ENCODE results near the gene TH.

Gene TH

DNA sequence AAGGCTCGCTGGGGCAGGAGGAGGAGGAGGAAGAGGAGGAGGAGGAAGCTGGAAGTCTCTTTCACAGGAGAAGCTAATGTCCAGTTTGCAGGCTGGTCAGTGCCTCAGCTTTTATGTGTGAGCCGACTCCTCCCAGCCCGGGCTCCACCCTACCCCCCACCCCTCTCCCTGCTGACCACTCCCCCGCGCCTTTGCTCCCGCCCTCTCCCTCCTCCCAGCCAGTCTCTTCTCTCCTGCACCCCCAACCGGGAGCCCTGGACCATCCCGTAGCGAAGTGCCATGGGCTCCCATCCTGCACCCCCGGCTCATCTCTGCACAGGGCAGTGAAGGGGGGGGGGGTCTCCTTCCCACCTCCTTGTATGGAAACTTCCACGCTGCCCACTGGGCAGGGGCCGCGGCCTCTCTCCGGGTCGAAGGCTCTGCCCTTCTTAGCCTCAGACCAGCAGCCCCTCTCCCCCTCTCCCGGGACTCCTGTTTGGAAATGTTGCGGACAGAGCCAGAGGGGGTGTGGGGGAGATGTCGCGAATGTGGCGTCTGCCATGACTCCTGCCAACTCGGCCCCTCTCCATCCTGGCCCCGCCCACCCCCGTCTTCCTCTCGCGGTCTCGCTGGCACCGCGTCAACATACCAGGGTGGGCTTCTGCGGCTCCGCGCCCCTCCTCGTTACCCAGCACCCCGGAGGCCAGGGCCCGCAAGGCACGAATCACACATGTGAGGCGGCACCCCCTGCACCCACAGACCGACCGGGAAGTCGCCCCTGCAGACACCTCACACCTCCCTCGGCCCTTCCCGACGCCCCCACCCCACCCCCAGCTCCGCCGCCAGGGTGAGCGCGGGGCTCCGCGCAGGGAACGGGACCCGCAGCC, 34.2 kb downstream of the TH start:
- H3K36me3 ChIP-seq (ENCODE audit: insufficient read depth, insufficient read length, low read length), result no peaks in the 10 kb centered on the region
- DNase-seq (ENCODE audit: low read depth, low spot score), result no peak
- H3K9ac ChIP-seq (ENCODE audit: insufficient read length, low read depth), result peak overlapping the region; percentile 63
- peaks cover 23% of the 10 kb centered on the region for H3K4me1 ChIP-seq (ENCODE audit: insufficient read depth, insufficient read length)
- no peak for TF ChIP-seq ZNF274 (IDR thresholded peaks at IDR 0.05; ENCODE audit: low read depth, low read length)
- peak; percentile 12 for TF ChIP-seq SUZ12 (IDR thresholded peaks at IDR 0.05; ENCODE audit: extremely low read depth, insufficient read depth, insufficient read length)
- TF ChIP-seq YY1 (IDR thresholded peaks at IDR 0.05; ENCODE audit: insufficient read depth, insufficient read length), result no peak
- peaks cover 69% of the 10 kb centered on the region for H3K27me3 ChIP-seq (ENCODE audit: insufficient read depth, insufficient read length)
- H3K4me3 ChIP-seq (ENCODE audit: insufficient read length, low read depth), result peak overlapping the region; percentile 39
- H3K9me3 ChIP-seq (ENCODE audit: insufficient read depth, low read length), result no peaks in the 10 kb centered on the region

- Histone ChIP-seq H3K4me1 (ENCODE audit: insufficient read depth, insufficient read length) (peaks cover 23% of the 10 kb centered on the region), H3K9ac (ENCODE audit: insufficient read length, low read depth) (peak overlapping the region; percentile 63), H3K27me3 (ENCODE audit: insufficient read depth, insufficient read length) (peaks cover 63% of the 10 kb centered on the region), H3K9me3 (ENCODE audit: insufficient read depth, low read length) (no peaks in the 10 kb centered on the region), H3K4me3 (ENCODE audit: insufficient read length, low read depth) (peak overlapping the region; percentile 27), H3K36me3 (ENCODE audit: insufficient read depth, insufficient read length, low read length) (peaks cover 1% of the 10 kb centered on the region)
- no peak for DNase-seq (ENCODE audit: low read depth, low spot score)
- TF ChIP-seq SUZ12 (IDR thresholded peaks at IDR 0.05; ENCODE audit: extremely low read depth, insufficient read depth, insufficient read length) (no peak), YY1 (IDR thresholded peaks at IDR 0.05; ENCODE audit: insufficient read depth, insufficient read length) (no peak), ZNF274 (IDR thresholded peaks at IDR 0.05; ENCODE audit: low read depth, low read length) (no peak)
Measured at GRCh38 chr11:2136952-2137201, 34.7 kb downstream of the TH start.

- Histone ChIP-seq H3K4me3 (ENCODE audit: insufficient read length, low read depth) (peak overlapping the region; percentile 27), H3K27me3 (ENCODE audit: insufficient read depth, insufficient read length) (peaks cover 58% of the 10 kb centered on the region)
Measured at GRCh38 chr11:2136209-2136951, 35.2 kb downstream of the TH start.

GRCh38 chr11:2135648-2136201, 35.9 kb downstream of the TH start:
- H3K36me3 ChIP-seq (ENCODE audit: insufficient read depth, insufficient read length, low read length), result peaks cover 7% of the 10 kb centered on the region
- peaks cover 19% of the 10 kb centered on the region for H3K4me1 ChIP-seq (ENCODE audit: insufficient read depth, insufficient read length)
- DNase-seq (ENCODE audit: low read depth, low spot score), result no peak
- H3K4me3 ChIP-seq (ENCODE audit: insufficient read length, low read depth), result no peak overlapping the region
- peaks cover 52% of the 10 kb centered on the region for H3K27me3 ChIP-seq (ENCODE audit: insufficient read depth, insufficient read length)
- TF ChIP-seq ZNF274 (IDR thresholded peaks at IDR 0.05; ENCODE audit: low read depth, low read length), result no peak
- TF ChIP-seq SUZ12 (IDR thresholded peaks at IDR 0.05; ENCODE audit: extremely low read depth, insufficient read depth, insufficient read length), result no peak
- TF ChIP-seq YY1 (IDR thresholded peaks at IDR 0.05; ENCODE audit: insufficient read depth, insufficient read length), result no peak
- no peaks in the 10 kb centered on the region for H3K9me3 ChIP-seq (ENCODE audit: insufficient read depth, low read length)
- H3K9ac ChIP-seq (ENCODE audit: insufficient read length, low read depth), result no peak overlapping the region

More at GRCh38 chr11:2136209-2136951, 35.2 kb downstream of the TH start:
- Histone ChIP-seq H3K36me3 (ENCODE audit: insufficient read depth, insufficient read length, low read length) (peaks cover 6% of the 10 kb centered on the region), H3K9me3 (ENCODE audit: insufficient read depth, low read length) (no peaks in the 10 kb centered on the region), H3K4me1 (ENCODE audit: insufficient read depth, insufficient read length) (peaks cover 23% of the 10 kb centered on the region), H3K9ac (ENCODE audit: insufficient read length, low read depth) (no peak overlapping the region)
- no peak for TF ChIP-seq YY1 (IDR thresholded peaks at IDR 0.05; ENCODE audit: insufficient read depth, insufficient read length)
- TF ChIP-seq ZNF274 (IDR thresholded peaks at IDR 0.05; ENCODE audit: low read depth, low read length), result no peak
- TF ChIP-seq SUZ12 (IDR thresholded peaks at IDR 0.05; ENCODE audit: extremely low read depth, insufficient read depth, insufficient read length), result no peak
- no peak for DNase-seq (ENCODE audit: low read depth, low spot score)

- no peak for DNase-seq (ENCODE audit: low read depth, low spot score)
- Histone ChIP-seq H3K9ac (ENCODE audit: insufficient read length, low read depth) (no peak overlapping the region), H3K4me3 (ENCODE audit: insufficient read length, low read depth) (no peak overlapping the region), H3K27me3 (ENCODE audit: insufficient read depth, insufficient read length) (peaks cover 46% of the 10 kb centered on the region), H3K9me3 (ENCODE audit: insufficient read depth, low read length) (no peaks in the 10 kb centered on the region), H3K36me3 (ENCODE audit: insufficient read depth, insufficient read length, low read length) (peaks cover 7% of the 10 kb centered on the region), H3K4me1 (ENCODE audit: insufficient read depth, insufficient read length) (peaks cover 17% of the 10 kb centered on the region)
- TF ChIP-seq YY1 (IDR thresholded peaks at IDR 0.05; ENCODE audit: insufficient read depth, insufficient read length), result no peak
- no peak for TF ChIP-seq SUZ12 (IDR thresholded peaks at IDR 0.05; ENCODE audit: extremely low read depth, insufficient read depth, insufficient read length)
- TF ChIP-seq ZNF274 (IDR thresholded peaks at IDR 0.05; ENCODE audit: low read depth, low read length), result no peak
Measured at GRCh38 chr11:2135018-2135569, 36.5 kb downstream of the TH start.

DNA sequence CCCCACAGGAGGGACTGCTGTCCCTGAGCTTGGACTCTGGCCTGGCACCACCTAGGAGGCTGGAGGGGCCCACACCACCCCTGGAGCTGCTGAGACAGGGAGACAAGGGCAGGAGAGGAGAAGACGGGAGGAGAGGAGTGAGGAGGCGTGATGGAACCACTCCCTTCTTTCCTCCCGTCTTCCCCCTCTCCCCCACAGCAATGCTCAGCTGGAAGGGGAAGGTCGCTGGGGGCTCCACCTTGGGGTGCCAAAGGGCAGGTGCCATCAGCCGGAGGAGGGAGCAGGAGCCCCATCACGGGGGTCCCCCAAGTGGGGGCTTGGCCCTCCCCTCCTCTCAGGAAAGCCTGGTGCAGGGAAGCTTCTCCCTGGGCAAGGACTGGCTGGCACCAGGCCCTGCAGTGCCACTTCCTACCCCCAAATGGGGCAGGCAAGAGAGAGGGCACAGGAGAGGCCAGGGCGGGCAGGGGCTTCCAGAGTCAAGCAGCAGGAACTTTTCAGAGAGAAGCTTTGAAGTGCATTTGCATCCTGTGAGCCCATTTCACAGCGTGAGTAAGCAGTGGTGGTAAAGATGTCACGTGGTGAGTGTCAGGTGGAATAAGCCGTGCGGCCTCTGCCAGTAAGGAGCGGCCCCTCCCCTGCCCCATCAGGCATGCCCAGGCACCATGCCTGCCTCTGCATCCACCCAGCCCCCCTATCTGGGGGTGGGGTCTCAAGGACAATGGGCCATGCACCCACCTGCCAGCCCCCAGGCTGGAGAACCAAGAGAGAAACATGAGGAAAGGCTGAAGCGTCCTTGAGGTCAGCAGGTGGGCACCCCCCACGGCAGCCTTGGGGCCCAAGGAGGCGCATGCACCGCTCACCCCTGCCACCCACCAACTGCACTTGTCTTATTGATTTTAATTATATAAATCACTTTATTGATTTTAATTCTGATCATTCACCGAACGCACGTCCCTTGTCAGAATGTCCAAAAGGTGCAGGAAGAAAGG, 37.3 kb downstream of the TH start:
- peaks cover 17% of the 10 kb centered on the region for H3K4me1 ChIP-seq (ENCODE audit: insufficient read depth, insufficient read length)
- no peaks in the 10 kb centered on the region for H3K9me3 ChIP-seq (ENCODE audit: insufficient read depth, low read length)
- H3K9ac ChIP-seq (ENCODE audit: insufficient read length, low read depth), result peak overlapping the region; percentile 44
- peaks cover 7% of the 10 kb centered on the region for H3K36me3 ChIP-seq (ENCODE audit: insufficient read depth, insufficient read length, low read length)
- H3K27me3 ChIP-seq (ENCODE audit: insufficient read depth, insufficient read length), result peaks cover 39% of the 10 kb centered on the region
- no peak for DNase-seq (ENCODE audit: low read depth, low spot score)
- TF ChIP-seq YY1 (IDR thresholded peaks at IDR 0.05; ENCODE audit: insufficient read depth, insufficient read length), result no peak
- TF ChIP-seq SUZ12 (IDR thresholded peaks at IDR 0.05; ENCODE audit: extremely low read depth, insufficient read depth, insufficient read length), result no peak
- TF ChIP-seq ZNF274 (IDR thresholded peaks at IDR 0.05; ENCODE audit: low read depth, low read length), result no peak
- no peak overlapping the region for H3K4me3 ChIP-seq (ENCODE audit: insufficient read length, low read depth)
